HG02943 (cell line): Measurements from ENCODE around the gene ZNF484.
"Not testable (repeated sequence)": the region's sequence is repeated elsewhere in the genome, so short reads cannot be mapped to it uniquely, and the experiment has no call there.

Source experiments
- ATAC-seq: cut with Tn5 transposase; IDR thresholded peaks from one replicate; pipeline ENCODE4 v1.9.1; 2021; ENCODE audit warnings: mild to moderate bottlenecking, low read depth, moderate library complexity; ENCODE audit not compliant: unreplicated experiment

Gene ZNF484

DNA sequence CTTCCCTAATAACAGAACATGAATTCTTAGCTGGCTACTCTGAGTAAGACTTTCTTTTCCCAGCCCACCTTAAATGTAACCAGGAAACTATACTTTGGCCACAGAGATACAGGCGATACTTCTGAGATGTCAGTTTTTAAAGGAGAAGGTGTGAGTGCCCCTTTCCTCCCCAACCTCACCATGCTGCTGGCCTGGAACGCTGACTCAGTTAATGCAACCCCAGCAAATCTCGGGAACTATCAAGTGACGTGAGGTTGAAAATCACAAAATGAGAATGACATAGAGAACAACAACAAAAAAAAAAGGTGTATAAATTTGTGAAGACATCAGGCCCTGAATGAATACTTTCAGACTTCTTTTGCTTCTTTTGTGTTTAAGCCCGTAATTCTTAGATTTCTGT is 13.7 kb downstream of the ZNF484 start:
- ATAC-seq: no peak

- ATAC-seq: no peak
Observed at GRCh38 chr9:92860867-92861266, 17.0 kb downstream of the ZNF484 start.

DNA sequence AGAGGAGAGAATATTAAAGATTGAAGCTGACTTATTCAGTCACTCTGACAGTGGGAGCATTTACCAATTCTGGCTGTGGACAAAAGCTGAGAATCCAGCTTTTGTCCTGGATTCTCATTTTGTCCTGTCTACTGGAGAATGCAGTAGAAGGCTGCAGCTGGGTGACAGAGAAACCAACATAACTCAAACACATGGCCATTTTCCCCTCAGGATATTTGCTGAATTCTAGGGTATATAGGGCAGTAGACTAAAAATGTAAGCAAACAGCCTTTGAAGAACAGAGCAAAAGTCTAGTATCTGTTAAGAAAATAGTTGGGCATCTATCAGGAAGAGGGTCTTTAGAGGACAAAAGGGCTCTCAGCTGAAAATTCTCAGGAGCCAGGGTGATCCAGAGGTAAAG is 20.6 kb downstream of the ZNF484 start:
- no peak for ATAC-seq

- no peak for ATAC-seq
Observed at GRCh38 chr9:92853716-92854115, 24.1 kb downstream of the ZNF484 start.

DNA sequence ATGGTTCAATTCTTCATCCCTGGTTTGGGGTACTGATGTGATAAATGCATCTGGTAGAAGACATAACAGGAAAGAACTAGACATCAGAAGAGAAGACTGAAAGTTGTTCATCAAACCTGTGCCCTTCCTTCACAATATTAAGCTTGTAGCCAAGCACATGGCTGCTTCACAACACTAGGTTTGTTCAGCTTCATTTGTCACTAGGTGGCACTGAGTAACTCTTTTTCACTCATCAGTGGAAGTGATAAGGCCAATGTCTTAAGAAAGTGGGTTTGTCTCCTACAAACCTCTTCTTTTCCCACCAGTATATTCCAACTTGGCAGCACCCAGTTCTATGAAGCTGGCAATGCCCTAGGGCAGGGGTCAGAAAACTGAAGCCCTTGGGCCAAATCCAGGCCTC is 26.9 kb downstream of the ZNF484 start:
- no peak for ATAC-seq

GRCh38 chr9:92848740-92849139 is 29.1 kb downstream of the ZNF484 start:
- not testable (repeated sequence) for ATAC-seq

- ATAC-seq: no peak
Observed at GRCh38 chr9:92846662-92847145, 31.1 kb downstream of the ZNF484 start.

DNA sequence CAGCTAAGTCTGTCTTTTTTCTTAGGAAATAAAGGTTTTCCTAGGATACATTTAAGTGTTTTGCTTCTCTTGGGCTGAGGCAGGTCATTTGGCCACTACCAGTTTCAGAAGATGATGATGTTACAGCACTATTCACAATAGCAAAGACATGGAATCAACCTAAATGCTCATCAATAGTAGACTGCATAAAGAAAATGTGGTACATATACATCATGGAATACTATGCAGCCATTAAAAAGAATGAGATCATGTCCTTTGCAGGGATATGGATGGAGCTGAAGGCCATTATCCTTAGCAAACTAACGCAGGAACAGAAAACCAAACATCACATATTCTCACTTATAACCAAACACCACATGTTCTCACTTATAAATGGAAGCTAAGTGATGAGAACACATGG is 39.4 kb downstream of the ZNF484 start:
- not testable (repeated sequence) for ATAC-seq

DNA sequence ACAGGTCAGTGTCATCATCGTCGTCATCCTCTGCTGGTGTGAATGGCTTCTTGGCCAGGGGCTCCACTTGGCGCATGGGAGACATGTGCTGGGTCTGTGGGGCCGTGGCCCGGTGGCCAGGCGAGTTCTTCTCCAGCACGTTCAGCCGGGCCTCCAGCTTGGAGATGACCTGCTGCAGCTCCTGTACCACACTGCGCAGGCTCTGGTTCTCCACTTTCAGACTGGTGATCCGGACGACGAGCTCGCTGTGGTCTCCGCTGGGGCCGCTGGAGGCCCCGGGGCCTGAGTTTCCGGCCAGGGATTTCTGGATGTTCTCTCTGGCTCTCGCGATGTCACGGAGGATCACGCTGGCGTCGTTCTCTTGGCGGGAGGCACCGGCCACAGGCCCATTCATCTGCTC is 40.6 kb downstream of the ZNF484 start:
- no peak for ATAC-seq

DNA sequence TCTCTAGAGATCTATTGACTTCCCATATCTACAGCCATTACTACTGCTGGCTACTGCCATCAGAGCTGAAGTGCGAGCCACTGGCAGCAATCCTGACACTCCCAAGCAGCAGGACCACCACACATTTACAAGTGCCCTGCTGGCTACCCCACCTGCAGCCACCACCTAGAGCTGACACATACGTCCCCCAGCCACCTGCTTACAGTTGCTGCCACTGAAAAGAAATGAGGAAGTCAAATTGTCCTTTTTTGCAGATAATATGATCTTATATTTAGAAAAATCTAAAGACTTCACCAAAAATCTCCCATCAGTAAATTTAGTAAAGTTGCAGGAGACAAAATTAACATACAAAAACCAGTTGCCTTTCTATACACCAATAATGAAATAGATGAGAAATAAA is 48.4 kb downstream of the ZNF484 start:
- no peak for ATAC-seq

DNA sequence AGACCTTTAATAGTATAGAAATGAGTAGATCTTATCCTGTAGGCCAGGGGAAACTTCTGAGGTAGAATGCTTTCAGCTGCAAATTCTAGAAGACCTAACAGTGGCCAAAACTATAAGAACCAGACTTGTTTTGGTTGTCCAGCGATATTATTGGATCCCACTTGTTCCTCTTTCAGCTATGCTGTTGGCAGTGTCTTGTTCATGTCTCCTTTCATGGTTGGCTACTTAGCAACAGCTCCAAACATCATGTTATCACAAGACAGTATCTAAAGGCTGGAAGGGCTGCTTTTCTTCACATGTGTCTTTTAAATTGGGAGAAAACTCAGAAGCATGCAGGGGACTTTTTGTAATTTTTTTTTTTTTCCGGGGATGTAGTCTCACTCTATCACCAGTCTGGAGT is 52.8 kb downstream of the ZNF484 start:
- ATAC-seq: not testable (repeated sequence)

GRCh38 chr9:92820964-92821363 is 56.9 kb downstream of the ZNF484 start:
- no peak for ATAC-seq

DNA sequence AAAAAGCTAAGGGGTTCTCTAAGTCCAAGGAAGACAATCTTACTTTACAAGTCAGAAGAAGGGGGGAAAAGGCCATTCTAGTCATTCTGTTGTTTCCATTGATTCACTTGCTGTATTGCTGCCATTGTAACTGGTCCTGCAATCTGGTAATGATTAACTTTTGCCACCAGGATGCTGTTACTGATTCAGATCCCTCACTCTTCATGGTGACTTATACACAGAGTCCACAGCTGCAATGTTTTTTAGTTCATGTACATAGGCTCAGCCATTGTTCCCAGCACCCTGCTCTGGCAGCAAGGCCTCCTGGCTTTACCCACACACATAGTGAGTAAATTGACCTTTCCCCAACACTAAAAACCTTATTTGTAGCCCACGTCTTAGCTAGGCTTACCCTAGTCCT is 57.9 kb downstream of the ZNF484 start:
- ATAC-seq: not testable (repeated sequence)

DNA sequence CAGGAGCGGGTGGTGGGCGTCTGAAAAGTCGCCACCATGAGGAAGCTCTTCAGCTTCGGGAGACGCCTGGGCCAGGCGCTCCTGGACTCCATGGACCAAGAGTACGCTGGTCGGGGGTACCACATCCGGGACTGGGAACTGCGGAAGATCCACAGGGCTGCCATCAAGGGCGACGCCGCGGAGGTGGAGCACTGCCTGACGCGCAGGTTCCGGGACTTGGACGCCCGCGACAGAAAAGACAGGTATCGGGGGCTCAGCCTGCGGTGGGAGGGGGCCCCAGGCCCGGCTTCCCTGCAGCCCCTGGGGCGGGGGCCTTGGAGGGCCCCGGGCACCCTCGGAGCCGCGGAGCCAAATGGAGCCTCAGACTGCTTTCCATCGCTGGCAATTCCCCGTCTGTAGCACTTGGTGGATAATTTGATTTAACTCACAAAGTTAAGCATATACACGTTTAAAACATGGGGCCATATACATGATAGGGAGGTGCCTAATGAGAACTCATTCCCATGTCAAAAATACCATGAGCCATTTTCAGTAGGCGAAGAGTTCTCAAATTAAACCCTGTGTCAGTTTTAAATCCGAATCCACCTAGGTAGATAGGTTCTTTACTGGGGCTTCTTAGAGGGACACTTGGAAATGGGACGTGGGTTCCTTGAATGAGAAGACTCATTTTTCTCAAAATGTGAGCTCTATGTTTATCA is 68.1 kb downstream of the ZNF484 start:
- not testable (repeated sequence) for ATAC-seq

DNA sequence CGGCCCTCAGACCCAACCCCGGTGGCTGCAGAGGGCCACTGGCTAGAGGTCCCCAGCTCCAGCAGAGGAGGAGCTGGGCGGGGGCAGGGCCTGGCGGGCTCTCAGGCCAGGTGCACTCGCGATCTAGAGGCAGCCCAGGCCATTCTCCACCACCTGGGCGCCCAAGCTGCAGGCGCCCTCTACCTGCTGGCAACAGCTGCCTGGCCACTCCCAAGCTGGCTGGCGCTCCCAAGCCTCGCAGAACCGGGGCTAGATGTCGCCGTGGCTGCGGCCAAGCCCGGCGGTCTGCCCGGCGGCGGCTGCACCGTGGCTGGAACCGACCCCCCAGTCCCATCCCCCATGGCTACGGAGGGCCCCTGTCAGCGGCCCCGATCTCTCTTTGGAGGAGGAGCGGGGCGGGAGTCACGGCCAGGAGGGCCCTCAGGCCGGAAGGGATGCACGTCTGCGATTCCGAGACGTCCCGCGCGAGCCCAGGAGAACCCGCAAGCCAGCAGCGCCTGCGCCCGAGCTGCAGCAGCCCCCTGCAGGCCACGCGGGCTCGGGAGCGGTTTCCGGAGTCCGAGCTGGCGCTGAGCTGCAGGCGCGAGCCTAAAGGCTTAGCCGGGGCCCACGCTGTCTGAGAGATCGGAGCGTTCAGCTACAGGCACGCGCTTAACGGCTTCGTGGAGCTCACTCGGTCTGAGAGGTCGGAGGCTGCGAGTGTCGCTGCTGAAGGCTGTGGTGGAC is 68.9 kb downstream of the ZNF484 start:
- ATAC-seq: no peak

GRCh38 chr9:92807757-92808725 is 69.8 kb downstream of the ZNF484 start:
- no peak for ATAC-seq

DNA sequence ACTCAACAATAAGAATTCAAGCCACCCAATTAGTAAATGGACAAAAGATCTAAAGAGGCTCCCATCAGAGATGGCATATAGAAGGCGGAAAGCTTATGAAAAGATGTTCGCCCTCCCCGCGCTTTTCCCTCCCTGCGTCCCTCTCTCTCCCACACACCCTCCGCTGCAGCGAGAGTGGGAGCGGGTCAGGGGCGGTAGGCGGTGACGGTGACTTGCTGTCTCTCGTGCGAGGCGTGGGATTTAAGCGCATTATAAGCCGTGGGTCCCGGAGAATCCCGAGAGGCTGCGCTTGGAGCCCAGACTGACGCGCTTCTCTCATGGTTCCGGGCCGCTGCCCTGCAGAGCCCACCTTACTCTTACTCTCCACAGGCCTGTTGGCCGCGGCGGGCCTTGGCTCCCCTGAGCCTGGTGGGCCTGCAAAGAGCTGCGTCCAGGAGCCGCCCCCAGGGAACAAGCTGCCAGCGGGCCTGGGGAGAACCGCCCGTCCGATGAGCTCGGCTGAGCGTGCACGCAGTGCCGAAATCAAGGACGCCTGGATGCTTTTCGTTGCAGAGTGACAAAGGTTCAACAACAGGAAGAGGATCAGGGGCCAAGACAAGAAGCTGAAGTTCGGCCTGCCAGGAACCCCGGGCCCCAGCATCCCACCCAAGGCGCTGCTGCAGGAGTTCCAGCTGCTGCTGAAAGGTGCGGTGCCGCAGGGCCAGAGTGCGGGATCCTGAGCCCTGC is 70.6 kb downstream of the ZNF484 start:
- ATAC-seq: no peak

DNA sequence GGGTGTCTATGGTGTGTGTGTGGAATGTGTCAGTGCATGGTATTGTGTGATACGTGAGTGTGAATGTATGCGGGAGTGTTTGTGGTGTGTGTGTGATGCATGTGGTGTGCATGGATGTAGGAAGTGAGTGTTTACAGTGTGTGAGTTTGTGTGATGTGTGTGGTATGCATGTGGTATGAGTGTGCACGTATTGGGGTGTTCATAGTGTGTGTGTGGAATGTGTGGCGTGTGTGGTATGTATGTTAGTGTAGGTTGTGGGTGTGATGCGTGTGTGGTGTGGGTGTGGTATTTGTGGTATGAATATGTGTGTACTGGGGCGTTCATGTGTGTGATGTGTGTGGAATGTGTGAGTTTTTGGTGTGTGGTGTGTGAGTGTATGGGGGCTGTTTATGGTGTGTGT is 73.1 kb downstream of the ZNF484 start:
- ATAC-seq: no peak

DNA sequence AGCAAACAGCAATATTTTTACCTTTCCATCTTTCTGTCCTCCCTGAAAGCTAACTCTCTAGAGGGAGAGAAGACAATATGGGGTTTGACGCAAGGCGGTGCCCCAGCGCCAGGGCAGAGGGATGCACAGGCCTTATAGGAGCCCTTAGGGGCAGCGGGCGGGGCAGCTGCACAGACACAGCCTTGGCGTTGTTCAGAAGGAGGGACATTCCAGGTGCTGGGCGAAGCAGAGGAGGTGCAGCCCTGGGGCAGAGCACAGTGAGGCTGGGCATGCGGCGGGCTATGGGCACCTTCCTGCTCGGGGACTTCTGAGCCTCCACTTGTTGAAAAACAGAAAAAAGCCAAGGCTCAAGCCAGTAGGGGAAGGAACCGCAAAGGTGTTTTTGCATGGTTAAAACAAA is 79.5 kb downstream of the ZNF484 start:
- ATAC-seq: no peak

DNA sequence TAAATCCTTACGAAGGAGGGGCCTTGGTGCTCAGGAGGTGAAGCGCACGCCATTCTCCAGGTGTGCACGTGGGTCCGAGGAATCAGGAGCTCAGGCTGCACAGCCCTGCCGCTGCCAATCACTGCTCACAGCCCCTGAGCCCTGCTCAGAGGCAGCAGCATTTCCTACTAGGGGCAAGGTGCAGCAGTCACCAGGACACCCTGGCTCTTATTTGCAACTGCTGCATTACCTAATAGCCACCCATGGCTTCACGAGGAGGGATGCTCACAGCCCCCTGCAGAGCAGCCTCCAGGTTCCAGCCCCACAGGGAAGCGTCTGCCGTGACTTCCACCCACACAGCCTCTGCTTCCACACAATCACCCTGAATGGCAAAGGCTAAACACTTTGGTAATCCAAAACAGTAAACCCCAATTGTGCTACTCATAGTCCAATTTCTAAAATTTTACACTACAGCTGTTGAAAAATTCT is 81.5 kb downstream of the ZNF484 start:
- not testable (repeated sequence) for ATAC-seq
